IgD-negative memory B cell (primary cell): ENCODE results near the gene SGIP1. TPM values are rescaled to one million over a fixed set of nuclear protein-coding genes. Genes with fewer than 3 reads are reported as not detected.

Experiments used
- H3K27ac Mint-ChIP-seq, 3 donors: one replicate each; pipeline ENCODE4 v1.8.0; 2020 to 2022; ENCODE audit warnings: mild to moderate bottlenecking in 3 of 3, mixed read lengths in 3 of 3, moderate library complexity in 1 of 3
- H3K27me3 Mint-ChIP-seq: one replicate; pipeline ENCODE4 v1.8.0; 2021; ENCODE audit warnings: mixed read lengths
- H3K36me3 Mint-ChIP-seq: one replicate; pipeline ENCODE4 v1.8.0; 2020; ENCODE audit warnings: mild to moderate bottlenecking, mixed read lengths
- H3K4me1 Mint-ChIP-seq, 3 donors: one replicate each; pipeline ENCODE4 v1.8.0; 2020 to 2022; ENCODE audit warnings: mixed read lengths in 3 of 3, mild to moderate bottlenecking in 1 of 3
- H3K4me3 Mint-ChIP-seq, 4 donors: one replicate each; pipeline ENCODE4 v1.8.0; 2020 to 2022; ENCODE audit warnings: mild to moderate bottlenecking in 4 of 4, mixed read lengths in 4 of 4, moderate library complexity in 3 of 4
- H3K9me3 Mint-ChIP-seq, 3 donors: one replicate each; pipeline ENCODE4 v1.8.0; 2020 to 2021; ENCODE audit warnings: mixed read lengths in 3 of 3, mild to moderate bottlenecking in 1 of 3
- polyA plus RNA-seq: library from polyadenylated mRNA; unstranded; fragments of 300-500 nt; fragmentation: Illumina TruSeq; gene quantifications from one replicate; pipeline ENCODE4 v1.2.3, GENCODE V29; 2021

The SGIP1 gene
- polyA plus RNA-seq, 1 donor from 2014 or later = 0.71 TPM

DNA sequence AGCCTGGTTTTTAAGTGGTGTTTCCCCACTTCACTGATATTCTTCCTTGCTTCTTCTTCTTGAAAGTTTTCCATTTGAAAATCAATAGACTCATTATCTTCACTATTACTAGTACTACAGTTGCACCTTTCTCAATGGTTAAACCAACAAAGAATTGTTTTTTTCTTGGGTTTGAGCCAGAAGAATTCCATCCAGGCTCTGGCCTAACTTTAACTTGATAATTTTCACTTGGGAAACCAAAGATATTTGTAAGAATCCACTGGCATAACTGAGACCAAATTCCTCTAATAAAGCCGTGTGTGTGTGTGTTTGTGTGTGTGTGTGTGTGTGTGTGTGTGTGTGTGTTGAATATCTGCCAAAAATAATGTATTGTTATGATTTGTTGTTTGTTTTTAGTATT lies 103.2 kb downstream of the SGIP1 start:
- H3K27me3 Mint-ChIP-seq = no peaks in the 10 kb centered on the region
- peaks cover under 1% of the 10 kb centered on the region for H3K36me3 Mint-ChIP-seq
- H3K4me1 Mint-ChIP-seq = no peaks in the 10 kb centered on the region
- no peak overlapping the region for H3K4me3 Mint-ChIP-seq
- no peaks in the 10 kb centered on the region for H3K9me3 Mint-ChIP-seq
- H3K27ac Mint-ChIP-seq = no peak overlapping the region

DNA sequence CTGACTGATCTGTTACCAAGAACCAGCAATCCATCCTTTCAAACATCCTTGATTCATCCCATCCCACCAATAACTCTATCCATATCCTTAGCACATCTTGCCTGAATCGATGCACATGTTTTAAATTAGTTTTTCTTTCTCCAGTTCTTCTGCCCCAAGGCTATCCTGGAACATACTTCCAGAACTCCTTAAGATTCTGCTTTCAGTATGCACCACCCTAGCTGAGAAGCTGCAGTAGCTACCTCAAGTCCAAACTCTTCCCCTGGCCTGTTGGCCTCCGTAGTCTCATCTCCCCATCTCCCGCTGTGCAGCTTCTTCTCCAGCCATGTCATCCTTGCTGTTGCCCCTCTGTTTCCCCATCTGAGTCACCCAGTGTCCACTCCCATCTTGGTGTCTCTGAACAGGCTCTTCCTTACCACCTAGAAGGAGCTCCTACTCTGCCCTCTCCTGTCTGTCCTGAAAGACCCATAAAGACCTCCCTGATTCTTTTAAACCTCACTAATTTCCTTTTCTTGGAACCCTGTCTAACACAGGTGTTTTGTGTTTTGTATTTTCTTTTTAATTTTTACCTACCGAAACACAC lies 108.0 kb downstream of the SGIP1 start:
- H3K27ac Mint-ChIP-seq = no peak overlapping the region
- no peak overlapping the region for H3K4me3 Mint-ChIP-seq
- no peaks in the 10 kb centered on the region for H3K4me1 Mint-ChIP-seq
- no peaks in the 10 kb centered on the region for H3K27me3 Mint-ChIP-seq
- H3K36me3 Mint-ChIP-seq = no peaks in the 10 kb centered on the region
- H3K9me3 Mint-ChIP-seq = no peaks in the 10 kb centered on the region

DNA sequence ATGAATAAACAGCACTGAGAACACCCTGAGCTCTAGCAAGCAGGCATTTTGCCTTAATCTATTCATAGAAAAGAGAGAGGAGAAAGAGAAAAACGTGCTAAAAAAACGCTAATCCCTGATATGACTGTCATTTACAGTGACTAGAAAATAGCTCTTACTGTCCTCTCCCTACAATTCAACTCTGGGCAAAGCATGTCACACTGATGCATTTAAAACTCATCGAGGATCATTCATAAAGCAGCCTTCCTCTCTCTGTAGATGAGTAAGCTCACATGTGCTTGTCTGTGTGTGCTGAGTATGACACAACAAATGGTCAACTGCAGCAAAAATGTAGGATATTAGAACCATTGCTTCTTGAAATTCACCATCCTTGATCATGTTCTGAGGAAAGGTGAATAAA lies 109.0 kb downstream of the SGIP1 start:
- H3K4me1 Mint-ChIP-seq = no peaks in the 10 kb centered on the region
- H3K4me3 Mint-ChIP-seq = no peak overlapping the region
- no peaks in the 10 kb centered on the region for H3K36me3 Mint-ChIP-seq
- no peaks in the 10 kb centered on the region for H3K27me3 Mint-ChIP-seq
- no peak overlapping the region for H3K27ac Mint-ChIP-seq
- no peaks in the 10 kb centered on the region for H3K9me3 Mint-ChIP-seq

DNA sequence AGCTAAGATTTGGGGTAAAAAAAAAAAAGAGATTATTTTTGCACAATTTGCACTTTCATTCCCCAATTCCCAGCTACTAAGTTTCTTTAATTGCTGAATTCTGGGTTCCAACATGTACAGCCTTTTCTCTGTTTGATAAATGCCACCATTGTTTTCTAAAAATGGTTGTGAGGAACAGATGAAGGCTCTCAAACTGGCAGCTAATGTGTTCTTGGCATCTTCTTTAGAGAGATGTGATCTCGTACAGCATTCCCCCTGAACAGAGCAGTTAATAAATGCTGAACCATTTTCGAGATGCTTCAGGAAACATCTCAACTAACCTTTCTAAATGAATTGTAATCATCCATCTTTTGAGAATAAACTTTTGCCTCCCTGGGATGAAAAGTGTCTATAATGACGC lies 110.4 kb downstream of the SGIP1 start:
- no peaks in the 10 kb centered on the region for H3K36me3 Mint-ChIP-seq
- no peaks in the 10 kb centered on the region for H3K27me3 Mint-ChIP-seq
- peaks cover 5 to 8% (median 7%) of the 10 kb centered on the region in 3 donors for H3K4me1 Mint-ChIP-seq
- H3K27ac Mint-ChIP-seq = peak overlapping the region in 1 of 3 donors; percentile 9
- no peak overlapping the region for H3K4me3 Mint-ChIP-seq
- no peaks in the 10 kb centered on the region for H3K9me3 Mint-ChIP-seq

DNA sequence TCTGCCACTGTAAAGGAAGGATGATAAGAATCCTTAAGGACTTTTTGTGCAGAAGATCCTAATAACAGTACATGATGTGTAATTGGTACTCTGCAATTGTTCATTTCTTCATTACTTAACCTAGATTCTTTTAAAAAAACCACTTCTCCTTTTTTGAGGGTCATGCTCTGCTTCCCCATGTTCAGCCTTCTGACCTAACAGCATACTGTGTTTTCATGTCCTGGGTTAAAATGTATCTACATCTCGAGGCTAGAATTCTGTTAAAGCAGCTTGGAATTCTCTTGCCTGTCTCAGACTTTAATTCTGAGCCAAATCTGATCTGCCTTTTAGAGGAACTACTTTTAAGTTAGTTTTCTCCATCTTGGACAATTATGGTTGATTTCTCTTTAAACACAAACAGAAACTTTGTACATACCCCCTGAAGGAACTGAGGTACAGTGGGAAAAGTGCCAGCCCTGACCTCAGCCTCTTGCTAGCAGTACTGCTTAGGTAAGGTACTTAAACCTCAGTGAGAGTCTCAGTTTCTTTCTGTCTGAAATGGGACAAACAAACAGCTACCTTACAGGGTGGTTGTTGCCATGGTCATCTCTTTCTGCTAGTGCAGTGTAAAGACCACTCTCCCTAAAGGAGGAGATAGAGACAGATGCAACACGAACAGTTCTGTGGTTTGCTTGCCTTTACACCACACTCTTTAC lies 115.1 kb downstream of the SGIP1 start:
- no peaks in the 10 kb centered on the region for H3K36me3 Mint-ChIP-seq
- H3K9me3 Mint-ChIP-seq = peaks cover 0 to under 1% (median 0%) of the 10 kb centered on the region in 3 donors
- H3K4me1 Mint-ChIP-seq = peaks cover 7 to 10% (median 8%) of the 10 kb centered on the region in 3 donors
- H3K4me3 Mint-ChIP-seq = peak overlapping the region in 2 of 4 donors; percentile 4 to 48
- peaks cover 3% of the 10 kb centered on the region for H3K27me3 Mint-ChIP-seq
- no peak overlapping the region for H3K27ac Mint-ChIP-seq

DNA sequence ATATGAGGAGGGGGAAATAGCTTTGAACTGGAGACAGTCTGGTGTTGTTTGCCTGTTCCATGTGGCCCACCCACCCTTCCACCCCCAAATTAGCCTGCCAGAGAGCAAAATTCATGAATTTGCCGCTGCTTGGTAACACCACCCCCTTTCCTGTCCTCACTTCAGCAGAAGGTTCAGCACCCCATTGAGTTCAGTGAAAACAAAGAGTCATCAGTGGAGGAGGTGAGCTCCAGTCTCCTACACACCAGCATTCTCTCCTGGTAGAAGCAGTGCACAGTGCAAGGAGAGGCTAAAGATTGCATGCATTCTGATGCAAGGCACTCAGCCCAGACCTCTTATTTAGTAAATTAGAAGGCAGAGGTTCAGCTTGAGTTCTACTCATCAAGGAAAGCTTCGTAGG lies 118.6 kb downstream of the SGIP1 start:
- no peak overlapping the region for H3K27ac Mint-ChIP-seq
- no peak overlapping the region for H3K4me3 Mint-ChIP-seq
- peaks cover 3% of the 10 kb centered on the region for H3K27me3 Mint-ChIP-seq
- H3K4me1 Mint-ChIP-seq = peaks cover 8 to 10% (median 8%) of the 10 kb centered on the region in 3 donors
- H3K36me3 Mint-ChIP-seq = no peaks in the 10 kb centered on the region
- H3K9me3 Mint-ChIP-seq = peaks cover 0 to 2% (median 0%) of the 10 kb centered on the region in 3 donors

DNA sequence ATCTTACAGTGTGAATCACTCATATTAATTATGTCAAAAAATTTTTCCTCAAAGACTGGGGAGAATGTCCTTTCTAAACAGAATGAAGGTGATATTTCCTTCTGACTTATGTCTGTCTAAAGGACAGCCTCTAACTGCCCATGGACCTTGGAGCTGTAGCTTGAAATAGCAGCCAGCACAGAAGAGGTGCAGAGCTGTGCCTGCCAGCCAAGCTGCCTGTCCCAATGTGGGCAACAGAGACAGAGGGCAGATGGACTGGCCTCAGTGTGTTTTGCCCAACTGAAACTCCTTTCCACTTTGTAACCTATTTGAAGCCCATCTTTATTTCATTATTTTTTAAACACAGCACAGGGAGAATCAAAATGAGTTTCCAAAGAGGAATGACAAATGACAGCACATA lies 120.7 kb downstream of the SGIP1 start:
- H3K4me1 Mint-ChIP-seq = peaks cover 0 to 4% (median 0%) of the 10 kb centered on the region in 3 donors
- H3K9me3 Mint-ChIP-seq = peaks cover 0 to 2% (median 0%) of the 10 kb centered on the region in 3 donors
- H3K4me3 Mint-ChIP-seq = no peak overlapping the region
- no peaks in the 10 kb centered on the region for H3K36me3 Mint-ChIP-seq
- peaks cover 3% of the 10 kb centered on the region for H3K27me3 Mint-ChIP-seq
- H3K27ac Mint-ChIP-seq = no peak overlapping the region

DNA sequence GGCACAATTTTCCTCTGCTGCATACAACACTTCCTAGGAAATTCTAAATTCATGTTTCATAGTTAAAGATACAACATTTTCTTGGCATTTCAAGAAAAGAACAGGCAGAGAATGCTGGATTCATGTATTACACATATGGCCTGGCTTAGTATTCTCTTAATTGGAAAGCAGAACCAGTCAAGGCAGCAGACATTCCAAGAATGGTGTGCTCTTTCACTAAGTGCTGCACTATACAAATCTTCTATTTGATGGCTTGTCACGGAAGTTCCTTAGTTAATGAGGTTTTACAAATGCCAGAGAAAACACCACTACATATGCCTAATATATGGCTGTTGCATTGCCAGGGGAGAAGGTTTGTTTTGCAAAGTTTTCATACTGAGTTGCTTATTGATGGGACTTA lies 137.5 kb downstream of the SGIP1 start:
- Mint-ChIP-seq H3K4me3 (no peak overlapping the region), H3K9me3 (peaks cover 0 to 3% (median 2%) of the 10 kb centered on the region in 3 donors), H3K4me1 (peaks cover 0 to 7% (median 1%) of the 10 kb centered on the region in 3 donors)

DNA sequence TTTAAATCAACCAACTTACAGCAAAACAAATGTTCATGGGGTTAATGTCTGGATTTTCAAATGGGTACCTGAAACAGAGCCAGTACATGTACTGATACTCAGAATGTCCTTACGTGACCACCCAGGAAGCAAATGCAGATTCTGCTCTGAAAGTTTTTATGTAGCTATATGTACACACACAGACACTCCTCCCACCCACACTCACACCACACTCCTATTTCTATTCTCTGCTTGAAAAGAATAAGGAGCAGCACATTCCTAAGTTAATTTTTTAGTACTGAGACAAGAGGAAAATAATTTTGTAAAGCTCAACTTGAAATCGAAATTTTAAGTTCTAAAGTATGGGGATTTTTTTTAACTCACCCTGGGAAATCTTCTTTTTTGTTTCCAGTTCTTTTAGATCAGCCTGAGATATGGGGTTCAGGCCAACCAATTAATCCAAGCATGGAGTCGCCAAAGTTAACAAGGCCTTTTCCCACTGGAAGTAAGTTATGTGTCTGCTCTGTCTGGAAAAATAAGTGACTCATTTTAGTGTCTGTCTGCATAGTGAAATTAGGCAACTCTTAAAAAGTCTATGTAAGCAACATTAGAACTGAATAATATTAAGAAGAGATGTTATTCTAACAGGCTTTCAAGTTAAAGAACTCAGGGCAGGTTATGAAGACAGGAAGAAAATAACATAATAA lies 142.8 kb downstream of the SGIP1 start:
- no peaks in the 10 kb centered on the region for H3K9me3 Mint-ChIP-seq
- H3K4me3 Mint-ChIP-seq = no peak overlapping the region
- H3K27ac Mint-ChIP-seq = no peak overlapping the region
- H3K36me3 Mint-ChIP-seq = no peaks in the 10 kb centered on the region
- no peaks in the 10 kb centered on the region for H3K4me1 Mint-ChIP-seq
- H3K27me3 Mint-ChIP-seq = peaks cover 5% of the 10 kb centered on the region

More for the DNA sequence above, 137.5 kb downstream of the SGIP1 start:
- H3K27me3 Mint-ChIP-seq = peaks cover 2% of the 10 kb centered on the region
- H3K36me3 Mint-ChIP-seq = no peaks in the 10 kb centered on the region
- H3K27ac Mint-ChIP-seq = no peak overlapping the region

DNA sequence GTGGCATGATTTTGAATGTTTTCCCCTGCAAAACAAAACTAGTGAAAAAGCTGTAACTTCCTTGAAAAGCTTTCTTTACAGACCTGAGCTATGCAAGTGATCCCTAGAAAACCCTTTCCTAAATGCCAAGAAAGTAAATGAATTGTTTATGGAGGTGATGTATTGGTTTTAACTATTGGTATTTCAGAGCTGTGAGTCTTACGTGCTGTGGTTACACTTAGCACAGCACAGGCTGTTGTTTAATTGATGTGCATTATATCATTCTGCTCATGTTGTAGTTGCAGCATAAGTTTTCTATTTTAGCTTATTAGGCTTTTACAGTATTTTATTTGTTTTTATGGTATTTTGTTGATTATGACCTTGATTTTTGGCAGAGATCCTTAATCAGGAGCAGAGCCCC lies 144.2 kb downstream of the SGIP1 start:
- H3K36me3 Mint-ChIP-seq = no peaks in the 10 kb centered on the region
- H3K27me3 Mint-ChIP-seq = peaks cover 11% of the 10 kb centered on the region
- no peaks in the 10 kb centered on the region for H3K9me3 Mint-ChIP-seq
- no peaks in the 10 kb centered on the region for H3K4me1 Mint-ChIP-seq
- no peak overlapping the region for H3K4me3 Mint-ChIP-seq
- no peak overlapping the region for H3K27ac Mint-ChIP-seq

DNA sequence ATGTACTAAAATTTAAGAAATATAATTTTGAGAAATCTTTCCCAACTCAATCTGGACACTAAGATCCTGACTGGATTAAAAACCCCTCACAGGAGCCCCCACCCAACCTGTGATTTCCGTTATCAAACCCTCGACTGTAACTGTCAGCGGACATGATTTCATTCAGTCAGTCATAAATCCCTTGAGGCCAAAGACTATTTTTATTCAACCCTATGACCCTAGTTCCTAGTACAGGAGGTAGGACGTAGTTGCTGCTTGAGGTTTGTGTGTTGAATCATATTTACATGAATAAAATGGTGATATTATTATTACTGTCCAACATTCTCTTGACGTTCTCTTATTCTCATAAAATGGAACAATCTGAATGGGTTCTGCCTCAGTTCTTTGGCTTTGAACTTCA lies 145.2 kb downstream of the SGIP1 start:
- Mint-ChIP-seq H3K4me3 (no peak overlapping the region), H3K9me3 (no peaks in the 10 kb centered on the region), H3K36me3 (no peaks in the 10 kb centered on the region), H3K4me1 (no peaks in the 10 kb centered on the region), H3K27ac (no peak overlapping the region), H3K27me3 (peaks cover 12% of the 10 kb centered on the region)

DNA sequence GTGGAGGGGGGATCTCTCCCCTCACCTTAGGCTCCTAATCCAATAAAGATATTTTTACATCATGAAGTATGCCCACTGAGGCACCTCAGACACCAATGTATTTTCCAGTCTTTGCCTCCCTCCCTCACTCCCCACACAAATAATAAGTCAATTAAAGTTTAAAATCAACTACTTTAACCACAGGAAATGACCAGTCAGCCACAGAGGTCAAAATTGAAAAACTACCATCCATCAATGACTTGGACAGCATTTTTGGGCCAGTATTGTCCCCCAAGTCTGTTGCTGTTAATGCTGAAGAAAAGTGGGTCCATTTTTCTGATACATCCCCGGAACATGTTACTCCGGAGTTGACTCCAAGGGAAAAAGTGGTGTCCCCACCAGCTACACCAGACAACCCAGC lies 147.7 kb downstream of the SGIP1 start:
- no peaks in the 10 kb centered on the region for H3K36me3 Mint-ChIP-seq
- H3K27me3 Mint-ChIP-seq = peaks cover 21% of the 10 kb centered on the region
- H3K4me1 Mint-ChIP-seq = no peaks in the 10 kb centered on the region
- no peaks in the 10 kb centered on the region for H3K9me3 Mint-ChIP-seq
- no peak overlapping the region for H3K4me3 Mint-ChIP-seq
- no peak overlapping the region for H3K27ac Mint-ChIP-seq

DNA sequence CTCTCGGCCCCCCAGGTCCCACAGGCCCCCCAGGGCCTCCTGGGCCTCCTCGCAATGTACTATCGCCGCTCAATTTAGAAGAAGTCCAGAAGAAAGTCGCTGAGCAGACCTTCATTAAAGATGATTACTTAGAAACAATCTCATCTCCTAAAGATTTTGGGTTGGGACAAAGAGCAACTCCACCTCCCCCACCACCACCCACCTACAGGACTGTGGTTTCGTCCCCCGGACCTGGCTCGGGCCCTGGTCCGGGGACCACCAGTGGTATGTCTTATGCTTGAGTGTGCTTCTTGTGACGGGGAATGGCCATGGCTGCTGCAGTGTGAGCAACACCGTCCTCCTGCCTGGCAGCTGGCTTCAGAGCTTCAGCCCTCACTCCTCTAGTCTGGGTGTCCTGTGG lies 148.2 kb downstream of the SGIP1 start:
- Mint-ChIP-seq H3K36me3 (no peaks in the 10 kb centered on the region), H3K9me3 (no peaks in the 10 kb centered on the region), H3K27ac (peak overlapping the region in 1 of 3 donors; percentile 3), H3K27me3 (peaks cover 22% of the 10 kb centered on the region), H3K4me1 (no peaks in the 10 kb centered on the region), H3K4me3 (no peak overlapping the region)

DNA sequence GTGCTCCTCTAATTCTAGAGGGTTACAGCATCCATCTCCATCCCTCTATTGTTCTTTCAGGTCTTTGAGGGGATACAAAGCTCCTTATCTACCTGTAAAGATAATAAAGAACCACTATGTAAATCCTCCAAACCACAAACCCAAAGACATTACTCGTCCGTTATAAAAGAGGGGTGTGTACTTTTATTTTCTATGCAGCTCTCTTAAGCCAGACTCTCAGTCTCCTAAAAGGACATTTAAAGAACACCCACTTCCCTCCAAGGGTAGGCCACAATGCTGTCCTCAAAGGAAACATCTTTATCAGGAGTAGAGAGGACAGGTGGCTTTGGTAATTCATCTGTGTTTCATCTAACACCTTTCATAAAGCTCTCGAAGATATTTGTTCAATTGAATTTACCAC lies 150.4 kb downstream of the SGIP1 start:
- H3K4me3 Mint-ChIP-seq = no peak overlapping the region
- H3K36me3 Mint-ChIP-seq = no peaks in the 10 kb centered on the region
- H3K27ac Mint-ChIP-seq = no peak overlapping the region
- peaks cover 24% of the 10 kb centered on the region for H3K27me3 Mint-ChIP-seq
- no peaks in the 10 kb centered on the region for H3K4me1 Mint-ChIP-seq
- H3K9me3 Mint-ChIP-seq = no peaks in the 10 kb centered on the region

DNA sequence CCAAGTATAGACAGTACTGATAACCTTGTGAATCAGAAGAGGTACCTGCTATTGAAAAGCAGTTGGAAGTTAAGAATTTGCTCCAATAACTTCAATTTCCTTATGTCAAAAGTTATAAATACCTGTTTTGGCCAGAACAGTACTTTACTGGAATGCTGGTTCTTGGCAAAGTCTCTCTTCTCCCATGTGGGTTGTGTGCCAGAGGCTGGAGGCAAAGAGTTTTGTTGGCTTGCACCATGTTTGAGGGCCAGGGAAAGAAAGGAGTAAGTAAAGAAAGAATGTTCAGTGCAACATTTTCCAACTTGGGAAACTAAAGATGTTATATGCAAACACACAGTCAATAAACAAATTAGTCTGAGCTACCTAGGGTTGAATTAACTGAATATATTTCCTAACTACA lies 151.3 kb downstream of the SGIP1 start:
- H3K4me1 Mint-ChIP-seq = no peaks in the 10 kb centered on the region
- H3K27me3 Mint-ChIP-seq = peaks cover 24% of the 10 kb centered on the region
- no peak overlapping the region for H3K4me3 Mint-ChIP-seq
- H3K9me3 Mint-ChIP-seq = no peaks in the 10 kb centered on the region
- no peak overlapping the region for H3K27ac Mint-ChIP-seq
- no peaks in the 10 kb centered on the region for H3K36me3 Mint-ChIP-seq

DNA sequence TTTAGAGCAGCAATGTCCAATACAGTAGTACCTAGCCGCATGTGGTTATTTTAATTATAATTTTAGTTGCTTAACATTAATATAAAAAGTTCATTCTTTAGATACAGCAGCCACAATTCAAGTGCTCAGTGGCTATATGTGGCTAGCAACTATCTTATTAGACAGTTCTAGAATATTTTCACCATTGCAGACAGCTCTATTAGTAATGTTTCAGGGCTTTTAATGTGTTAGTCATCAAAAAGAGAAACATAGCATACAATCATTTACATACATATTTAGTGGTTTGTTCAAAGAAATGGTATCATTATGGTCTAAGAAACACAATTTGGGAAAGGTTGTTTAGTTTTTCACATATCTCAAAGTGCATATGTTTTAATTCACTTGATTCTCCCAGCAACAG lies 151.7 kb downstream of the SGIP1 start:
- no peaks in the 10 kb centered on the region for H3K36me3 Mint-ChIP-seq
- no peaks in the 10 kb centered on the region for H3K9me3 Mint-ChIP-seq

More for the DNA sequence above, 151.7 kb downstream of the SGIP1 start:
- Mint-ChIP-seq H3K4me1 (no peaks in the 10 kb centered on the region), H3K27me3 (peaks cover 24% of the 10 kb centered on the region), H3K4me3 (no peak overlapping the region), H3K27ac (no peak overlapping the region)
